ENCODE results near the gene PTPRM.
"Not testable (repeated sequence)": the region's sequence is repeated elsewhere in the genome, so short reads cannot be mapped to it uniquely, and the experiment has no call there.

Gene PTPRM

DNA sequence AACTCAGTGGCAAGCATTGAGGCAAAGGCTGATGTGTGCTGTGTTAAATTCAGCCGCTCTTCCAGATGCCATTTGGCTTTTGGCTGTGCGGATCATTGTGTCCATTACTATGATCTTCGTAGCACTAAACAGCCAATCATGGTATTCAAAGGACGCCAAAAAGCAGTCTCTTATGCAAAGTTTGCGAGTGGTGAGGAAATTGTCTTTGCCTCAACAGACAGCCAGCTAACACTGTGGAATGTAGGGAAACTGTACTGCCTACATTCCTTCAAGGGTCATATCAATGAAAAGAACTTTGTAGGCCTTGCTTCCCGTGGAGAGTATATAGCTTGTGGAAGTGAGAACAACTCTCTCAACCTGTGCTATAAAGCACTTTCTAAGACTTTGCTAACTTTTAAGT is 846.6 kb downstream of the PTPRM start:
- DNase-seq, result no peak

DNA sequence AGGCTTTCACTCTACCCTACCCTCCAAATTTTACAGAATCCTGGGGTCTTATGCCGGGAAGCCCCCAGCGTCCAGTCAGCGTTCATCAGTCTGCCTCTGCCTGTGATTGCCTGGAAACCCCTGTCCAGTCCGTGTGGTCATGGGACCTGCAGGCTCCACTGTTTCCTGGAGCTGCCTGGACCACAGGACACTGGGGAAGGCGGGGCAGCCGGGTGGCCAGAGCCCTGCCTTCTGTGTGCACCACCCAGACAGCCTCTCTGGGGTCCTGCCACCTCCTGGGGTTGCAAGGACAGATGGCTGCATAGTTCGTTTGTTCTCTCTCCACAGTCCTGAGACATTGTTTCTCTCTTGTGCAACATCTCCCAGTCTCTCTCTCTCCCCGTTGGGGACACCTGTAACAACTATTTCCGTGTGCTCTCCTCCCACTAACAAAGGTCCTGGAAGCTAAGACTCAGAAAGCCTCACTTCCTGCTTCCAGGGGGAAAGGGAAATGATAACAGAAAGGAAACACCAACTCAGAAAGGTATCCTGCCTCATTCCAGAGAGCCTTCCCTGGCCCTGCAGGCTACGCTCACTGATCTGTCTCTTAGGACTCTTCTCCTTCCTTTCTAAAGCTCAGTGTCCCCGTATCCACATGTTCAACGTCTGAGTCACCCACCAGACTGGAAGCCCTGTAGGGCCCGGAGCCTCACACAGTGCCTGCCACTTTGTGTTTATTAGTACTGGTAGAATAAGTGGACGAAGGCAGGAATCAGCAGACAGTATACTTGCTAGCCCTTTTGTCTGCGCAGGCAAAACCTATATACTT is 849.3 kb downstream of the PTPRM start:
- no peak for DNase-seq

DNA sequence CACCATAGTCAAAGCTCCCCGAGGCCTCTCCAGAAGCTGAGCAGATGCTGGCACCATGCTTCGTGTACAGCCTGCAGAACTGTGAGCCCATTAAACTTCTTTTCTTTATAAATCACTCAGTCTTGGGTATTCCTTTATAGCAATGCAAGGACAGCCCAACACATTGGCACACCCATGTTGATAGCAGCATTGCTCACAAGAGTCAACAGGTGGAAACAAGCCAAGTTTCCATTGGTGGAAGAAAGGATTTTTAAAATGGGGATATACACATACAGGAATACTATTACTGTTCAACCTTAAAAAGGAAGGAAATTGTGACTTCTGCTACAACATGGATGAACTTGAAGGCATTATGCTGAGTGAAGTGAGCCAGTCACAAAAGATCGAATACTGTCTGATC is 855.3 kb downstream of the PTPRM start:
- no peak for DNase-seq

DNA sequence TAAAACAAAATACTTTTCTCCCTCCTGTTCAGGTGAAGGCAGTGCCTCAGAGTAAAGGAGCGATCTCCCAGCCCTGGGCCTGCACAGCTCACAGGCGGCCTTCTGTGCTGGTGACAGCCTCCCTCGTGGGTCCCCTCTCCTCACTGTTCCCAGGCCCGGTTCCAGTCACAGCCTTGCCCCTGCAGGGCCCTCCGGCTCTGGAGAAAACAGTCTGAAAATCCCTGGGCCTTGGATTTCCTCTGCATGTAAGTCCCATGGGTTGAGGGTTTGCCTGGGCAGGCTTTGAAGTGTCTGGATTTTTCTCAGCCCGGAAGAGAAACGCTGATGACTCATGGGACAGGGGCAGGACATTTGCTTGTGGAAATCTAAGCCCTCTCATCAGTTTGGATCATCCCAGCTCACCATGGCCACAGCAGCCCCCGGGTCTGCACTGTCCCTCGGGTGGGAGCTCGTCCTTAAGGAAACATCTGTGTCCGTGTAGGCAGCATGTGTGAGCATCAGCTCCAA is 856.0 kb downstream of the PTPRM start:
- no peak for DNase-seq

DNA sequence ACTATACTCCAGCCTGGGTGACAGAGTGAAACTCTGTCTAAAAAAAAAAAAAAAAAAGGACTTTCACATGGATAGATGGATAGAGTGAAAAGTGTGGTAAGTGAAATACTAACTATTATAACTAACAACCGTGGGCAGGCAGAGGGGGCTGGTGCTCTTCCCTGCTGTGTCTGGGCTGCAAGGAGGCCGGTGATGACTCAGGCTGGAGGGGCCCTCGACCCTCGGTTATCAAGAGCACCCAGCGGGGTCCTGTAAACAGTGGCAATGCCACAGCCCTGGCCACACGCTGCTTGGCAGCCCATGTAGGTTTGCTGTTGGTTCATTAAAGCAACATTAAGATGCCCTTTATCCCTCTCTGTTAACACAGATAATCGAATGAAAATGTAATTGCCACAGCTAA is 857.4 kb downstream of the PTPRM start:
- DNase-seq, result no peak

DNA sequence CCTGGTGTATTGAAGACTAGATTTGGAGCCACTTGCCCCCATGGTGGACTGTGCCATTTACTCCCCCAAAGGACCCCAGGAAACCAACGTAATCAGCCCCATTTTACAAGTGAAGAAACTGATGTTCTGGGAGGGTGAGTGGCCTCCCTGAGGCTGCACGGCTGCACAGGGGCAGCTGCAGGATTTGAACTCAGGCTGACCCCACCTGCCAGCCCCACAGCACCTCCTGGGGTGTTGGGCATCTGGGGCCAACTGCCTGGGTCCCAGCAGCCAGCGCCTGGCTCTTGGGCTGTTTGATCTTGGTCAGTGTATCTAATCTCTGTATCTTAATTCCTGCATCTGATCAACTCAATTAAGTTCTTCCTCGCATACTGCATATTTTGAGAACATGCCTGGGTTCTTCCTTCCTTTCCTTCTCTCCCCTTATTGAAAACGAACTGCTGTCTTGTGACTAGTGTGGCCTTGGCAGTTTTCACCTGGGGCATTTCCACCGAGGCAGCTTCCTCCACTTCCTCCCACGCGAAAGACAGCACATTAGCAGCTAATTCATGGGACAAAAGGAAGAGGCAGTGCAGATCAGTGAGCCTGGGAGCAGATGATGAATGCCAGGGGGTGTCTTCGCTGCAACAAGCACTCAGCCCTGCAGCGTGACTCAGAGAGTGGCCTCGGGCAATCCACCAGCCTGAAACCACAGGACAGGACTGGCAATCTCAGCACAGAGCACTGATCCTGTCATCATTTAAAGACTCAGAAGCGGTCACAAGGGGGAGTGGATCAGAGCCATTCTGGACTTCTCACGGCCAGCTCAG is 858.0 kb downstream of the PTPRM start:
- DNase-seq, result no peak

DNA sequence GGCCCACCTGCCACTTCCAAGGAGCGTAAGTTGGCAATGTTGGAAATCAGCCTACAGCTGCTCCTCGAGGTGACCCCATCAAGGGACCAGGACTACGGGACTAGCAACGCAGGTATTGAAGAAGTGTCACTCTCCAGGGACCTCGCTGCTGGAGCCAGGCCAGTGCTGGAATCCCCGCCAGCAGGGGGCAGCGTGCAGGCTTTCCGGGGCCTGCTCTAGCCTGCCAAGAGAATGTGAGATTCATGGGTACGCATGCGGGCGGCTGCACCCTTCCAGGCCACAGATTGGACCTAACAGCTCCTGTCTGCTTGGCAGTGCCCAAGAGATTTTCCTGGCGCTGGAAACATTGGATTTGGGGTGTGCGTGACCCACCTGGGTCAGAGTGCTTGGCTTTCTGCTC is 859.3 kb downstream of the PTPRM start:
- no peak for DNase-seq

DNA sequence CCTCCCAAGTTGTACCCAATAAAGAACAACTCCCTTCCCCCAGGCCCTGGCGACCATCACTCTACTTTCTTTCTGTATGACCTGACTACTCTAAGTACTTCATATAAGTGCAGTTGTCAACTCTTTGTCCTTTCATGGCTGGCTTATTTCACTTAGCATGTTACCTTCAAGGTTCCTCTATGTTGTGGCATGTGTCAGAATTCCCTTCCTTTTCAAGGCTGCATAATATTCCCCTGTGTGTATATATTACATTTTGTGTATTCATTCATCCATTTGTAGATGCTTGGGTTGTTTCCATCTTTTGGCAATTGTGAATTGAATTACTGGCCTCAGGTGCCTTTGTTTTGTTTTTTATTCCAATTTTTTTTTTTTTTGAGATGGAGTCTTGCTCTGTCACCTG is 860.2 kb downstream of the PTPRM start:
- DNase-seq, result no peak

DNA sequence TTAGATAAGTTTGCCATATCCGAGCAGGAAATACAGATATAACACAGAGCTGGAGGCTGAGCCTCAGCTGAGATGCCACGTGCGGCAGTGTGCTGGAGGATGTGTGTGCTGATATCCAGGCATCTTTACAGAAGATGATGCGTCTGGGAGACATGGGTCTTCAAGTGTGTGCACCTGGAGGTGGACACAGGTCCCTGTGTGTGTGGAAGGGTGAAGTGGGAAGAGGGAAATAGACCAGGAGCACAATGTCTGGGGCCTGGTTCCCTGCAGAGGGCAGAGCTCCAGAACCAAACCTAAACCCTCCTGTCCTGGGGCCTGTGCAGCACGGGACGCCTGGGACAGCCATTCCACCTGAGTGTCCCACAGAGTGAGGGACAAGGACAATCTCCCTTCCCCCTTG is 861.8 kb downstream of the PTPRM start:
- no peak for DNase-seq

DNA sequence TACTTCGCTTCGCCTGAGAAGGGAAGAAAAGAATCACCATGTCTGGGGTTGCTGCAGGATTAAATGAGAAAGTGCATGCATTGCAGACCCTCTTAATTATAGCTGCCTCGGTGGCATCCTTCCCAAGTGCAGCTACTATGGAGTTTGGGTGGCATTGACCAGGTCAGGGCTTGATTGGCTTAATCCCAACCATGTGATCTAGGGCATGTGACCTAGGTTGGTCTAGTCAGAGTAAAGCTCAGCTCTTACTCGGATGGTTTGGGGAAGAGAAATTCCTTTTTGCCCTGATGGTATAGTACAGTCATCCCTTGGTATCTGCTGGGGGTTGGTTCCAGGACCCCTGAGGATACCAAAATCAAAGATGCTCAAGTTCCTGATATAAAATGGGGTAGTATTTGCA is 863.9 kb downstream of the PTPRM start:
- DNase-seq, result no peak

DNA sequence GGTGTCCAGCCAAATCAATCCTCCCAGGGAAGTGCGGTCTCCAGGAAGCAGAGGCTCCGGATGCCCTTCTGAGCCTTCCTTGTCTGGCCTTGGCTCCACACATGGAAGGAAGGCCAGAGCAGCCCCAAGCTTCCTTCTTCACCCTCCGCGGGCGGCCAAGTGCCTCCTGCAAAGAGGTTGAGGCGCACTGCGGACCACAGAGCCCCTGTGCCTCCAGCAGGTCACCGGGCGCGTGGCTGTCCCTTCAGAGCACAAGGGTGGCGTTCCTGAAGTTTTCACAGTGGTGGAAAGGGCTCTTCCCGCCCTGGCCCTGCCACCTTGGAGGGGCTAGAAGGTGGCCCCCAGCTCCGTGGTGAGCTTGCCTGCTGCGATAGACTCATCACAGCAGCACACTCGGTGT is 866.2 kb downstream of the PTPRM start:
- no peak for DNase-seq

DNA sequence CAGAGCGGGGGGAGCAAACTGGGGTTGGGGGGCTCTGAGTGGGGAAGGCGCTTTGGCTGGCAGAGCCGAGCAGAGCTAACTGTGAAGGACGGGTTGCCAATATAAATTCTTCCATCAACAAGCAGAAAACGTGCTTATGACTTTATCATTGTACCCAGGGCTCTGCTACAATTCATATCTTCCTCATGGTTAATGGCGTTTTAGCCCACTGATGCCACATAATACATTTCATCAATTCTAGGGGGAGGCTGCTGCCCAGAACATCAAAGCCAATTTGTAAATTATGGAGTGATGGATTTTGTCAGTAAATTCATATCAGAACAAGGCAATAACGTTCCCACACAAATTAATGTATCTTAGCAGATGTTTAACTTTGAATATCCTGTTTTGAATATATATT is 866.7 kb downstream of the PTPRM start:
- no peak for DNase-seq

DNA sequence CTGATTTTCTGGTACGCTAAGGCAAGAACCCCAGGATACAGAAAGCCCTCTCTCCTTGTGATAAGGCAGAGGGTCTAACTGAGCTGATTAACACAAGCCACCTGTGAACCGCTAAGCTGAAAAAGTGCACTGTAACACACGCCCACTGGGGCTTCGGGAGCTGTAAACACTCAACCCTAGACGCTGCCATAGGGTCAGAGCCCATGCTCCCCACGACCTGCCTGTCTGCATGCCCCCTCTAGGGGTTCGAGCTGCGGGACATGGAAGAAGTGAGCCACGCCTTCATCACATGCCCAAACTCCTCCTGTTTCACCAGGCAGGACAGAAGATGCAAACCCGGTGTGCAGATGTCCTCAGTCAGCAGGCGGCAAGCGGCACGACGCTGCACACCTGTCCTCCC is 868.3 kb downstream of the PTPRM start:
- DNase-seq, result no peak

DNA sequence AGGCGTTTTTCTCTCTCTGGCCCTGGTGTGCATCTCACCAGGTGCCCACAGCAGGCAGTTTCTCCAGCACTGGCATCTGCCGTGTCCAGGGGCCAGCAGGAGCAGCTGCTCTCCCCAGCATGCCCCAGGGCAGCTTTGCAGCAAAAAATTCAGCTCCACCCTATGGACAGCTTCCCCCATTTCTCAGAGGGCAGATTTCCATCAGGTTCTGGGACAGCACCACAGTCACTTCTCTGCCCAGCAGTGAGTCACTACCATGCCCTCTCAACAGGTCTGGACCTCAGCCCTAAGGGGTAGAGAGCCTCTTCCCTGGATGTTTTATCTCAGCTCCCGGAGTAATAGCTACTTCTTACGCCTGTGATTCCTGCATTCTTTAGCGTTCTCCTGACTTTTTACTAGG is 871.9 kb downstream of the PTPRM start:
- DNase-seq, result no peak

DNA sequence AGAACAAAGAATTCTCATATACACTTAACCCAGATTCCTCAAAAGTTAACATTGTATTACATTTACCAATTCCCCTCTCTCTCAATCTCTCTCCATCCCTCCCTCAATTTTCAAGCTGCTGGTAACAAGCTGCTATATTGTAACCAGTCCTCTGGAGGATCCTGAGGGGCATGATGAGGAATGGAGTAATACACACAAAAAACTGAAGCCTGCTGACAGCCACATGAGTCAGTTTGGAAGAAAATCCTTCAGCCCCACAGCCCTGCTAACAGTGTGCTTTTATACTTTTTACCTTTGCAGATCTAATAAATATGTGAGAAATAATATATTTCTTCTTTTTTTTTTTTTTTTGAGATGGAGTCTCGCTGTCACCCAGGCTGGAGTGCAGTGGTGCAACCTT is 876.4 kb downstream of the PTPRM start:
- no peak for DNase-seq

DNA sequence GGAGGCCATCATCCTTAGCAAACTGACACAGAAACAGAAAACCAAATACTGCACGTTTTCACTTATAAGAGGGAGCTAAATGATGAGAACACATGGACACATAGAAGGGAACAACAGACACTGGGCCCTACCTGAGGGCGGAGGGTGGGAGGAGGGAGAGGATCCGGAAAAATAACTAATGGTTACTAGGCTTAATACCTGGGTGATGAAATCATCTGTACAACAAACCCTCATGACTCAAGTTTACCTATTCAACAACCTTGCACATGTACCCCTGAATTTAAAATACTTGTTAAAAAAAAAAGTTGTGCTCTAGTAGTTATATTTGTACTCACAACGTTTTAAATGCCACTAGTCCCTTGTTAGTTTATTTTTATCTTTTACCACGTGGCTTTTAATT is 879.8 kb downstream of the PTPRM start:
- DNase-seq, result not testable (repeated sequence)

DNA sequence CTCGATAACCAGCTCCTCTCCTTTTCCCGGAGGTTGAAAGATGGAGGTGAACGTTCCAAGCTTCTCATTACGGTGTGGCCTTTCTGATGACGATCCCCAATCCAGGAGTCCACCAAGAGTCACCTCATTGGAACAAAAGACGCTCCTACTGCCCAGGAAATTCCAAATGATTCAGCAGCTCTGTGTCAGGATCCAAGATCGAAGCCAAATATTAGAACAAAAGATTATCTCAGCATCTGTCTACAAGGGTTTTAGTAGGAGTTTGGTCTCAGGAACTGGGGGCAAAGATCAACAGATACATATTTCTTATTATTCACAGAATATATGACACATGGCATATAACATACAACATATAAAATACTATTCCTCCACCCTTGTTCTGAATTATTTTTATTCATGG is 881.0 kb downstream of the PTPRM start:
- no peak for DNase-seq

DNA sequence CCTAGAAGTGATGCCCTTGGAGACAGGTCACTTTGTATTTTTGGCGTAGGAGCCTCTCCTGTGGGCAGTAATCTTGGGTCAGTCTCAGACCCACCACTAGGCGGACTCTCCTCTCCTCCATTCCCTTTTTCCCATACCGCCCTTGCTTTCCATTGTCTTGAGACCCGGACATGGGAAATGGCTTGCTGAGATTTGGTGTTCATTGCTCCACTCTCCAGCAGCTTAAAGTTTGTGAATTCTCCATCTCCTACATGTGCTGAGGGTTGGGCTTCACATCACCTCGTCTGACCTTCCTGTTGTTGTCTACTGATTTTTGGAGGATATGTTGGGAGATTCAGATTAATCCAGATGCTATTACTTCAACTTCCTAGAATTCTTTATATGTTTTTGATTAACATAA is 882.9 kb downstream of the PTPRM start:
- DNase-seq, result no peak

DNA sequence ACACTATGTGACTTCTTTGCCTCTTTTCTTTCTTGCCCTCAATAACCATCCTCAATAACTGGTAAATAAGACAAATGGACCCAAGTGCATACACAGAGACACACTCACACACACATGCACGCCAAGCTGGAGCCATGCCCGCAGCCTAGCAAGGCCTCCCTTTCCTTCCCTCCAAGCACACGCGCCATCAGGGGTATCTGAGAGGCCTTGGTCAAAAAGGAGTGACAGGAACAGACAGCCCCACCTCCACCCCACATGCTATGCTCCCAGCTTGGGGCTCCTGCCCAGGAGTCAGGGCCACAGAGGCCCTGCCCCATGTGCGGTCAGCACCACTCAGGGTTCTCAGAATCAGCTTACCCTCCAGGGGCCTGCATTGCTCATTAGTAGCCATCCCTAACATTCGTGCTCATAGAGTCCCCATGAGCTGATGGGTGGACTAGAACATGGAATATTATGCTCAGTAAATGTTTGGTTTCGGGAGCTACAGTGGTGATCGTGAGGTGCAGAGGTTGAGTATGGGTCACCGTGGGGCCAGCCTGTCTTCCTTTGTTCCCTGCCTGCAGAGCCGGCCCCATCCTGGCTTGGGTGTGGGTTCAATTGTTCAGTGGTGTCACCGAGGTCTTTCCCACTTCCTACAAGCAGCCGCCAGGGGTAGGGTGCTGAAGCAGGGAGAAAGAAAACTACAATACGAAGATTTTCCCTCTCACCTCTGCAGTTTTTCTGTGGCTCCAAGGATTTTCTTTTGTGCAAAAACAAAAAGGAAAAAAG is 884.0 kb downstream of the PTPRM start:
- no peak for DNase-seq

DNA sequence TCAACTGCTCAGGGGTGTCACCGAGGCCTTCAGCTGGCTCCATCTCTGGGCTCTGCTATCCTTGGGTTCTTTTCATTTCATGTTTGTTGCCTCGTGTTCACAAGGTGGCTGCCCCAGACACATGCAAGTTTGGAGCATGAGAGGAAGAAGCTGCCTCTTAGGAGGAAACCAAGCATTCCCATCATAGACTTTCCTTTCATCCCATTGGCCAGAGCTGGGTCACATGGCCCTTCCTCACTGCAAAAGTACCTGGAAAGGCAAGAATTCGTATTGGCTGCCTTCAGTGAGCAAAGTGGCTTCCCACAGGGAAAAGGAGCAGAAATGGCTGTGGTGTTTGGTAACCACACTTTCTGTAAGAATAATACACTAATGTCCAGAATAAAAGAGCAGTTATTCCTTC is 886.4 kb downstream of the PTPRM start:
- DNase-seq, result no peak

DNA sequence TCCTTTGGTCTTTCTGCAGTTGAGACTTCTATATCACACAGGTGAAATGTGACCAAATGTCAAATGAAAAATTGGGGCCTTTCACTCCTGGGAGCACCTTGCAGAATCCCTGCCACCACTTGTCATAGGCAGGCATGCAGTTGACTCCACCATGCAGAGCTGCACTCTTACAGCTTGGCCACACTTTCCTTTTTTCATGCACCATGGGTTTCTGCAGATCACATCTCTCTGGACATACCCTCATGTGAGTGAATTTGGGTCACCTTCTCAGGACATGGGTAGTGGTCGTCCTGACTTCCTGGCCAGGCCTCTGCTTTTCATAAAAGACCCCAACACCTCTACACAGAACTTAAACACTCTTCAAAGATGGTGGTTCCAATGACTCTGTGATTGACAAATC is 887.0 kb downstream of the PTPRM start:
- no peak for DNase-seq

DNA sequence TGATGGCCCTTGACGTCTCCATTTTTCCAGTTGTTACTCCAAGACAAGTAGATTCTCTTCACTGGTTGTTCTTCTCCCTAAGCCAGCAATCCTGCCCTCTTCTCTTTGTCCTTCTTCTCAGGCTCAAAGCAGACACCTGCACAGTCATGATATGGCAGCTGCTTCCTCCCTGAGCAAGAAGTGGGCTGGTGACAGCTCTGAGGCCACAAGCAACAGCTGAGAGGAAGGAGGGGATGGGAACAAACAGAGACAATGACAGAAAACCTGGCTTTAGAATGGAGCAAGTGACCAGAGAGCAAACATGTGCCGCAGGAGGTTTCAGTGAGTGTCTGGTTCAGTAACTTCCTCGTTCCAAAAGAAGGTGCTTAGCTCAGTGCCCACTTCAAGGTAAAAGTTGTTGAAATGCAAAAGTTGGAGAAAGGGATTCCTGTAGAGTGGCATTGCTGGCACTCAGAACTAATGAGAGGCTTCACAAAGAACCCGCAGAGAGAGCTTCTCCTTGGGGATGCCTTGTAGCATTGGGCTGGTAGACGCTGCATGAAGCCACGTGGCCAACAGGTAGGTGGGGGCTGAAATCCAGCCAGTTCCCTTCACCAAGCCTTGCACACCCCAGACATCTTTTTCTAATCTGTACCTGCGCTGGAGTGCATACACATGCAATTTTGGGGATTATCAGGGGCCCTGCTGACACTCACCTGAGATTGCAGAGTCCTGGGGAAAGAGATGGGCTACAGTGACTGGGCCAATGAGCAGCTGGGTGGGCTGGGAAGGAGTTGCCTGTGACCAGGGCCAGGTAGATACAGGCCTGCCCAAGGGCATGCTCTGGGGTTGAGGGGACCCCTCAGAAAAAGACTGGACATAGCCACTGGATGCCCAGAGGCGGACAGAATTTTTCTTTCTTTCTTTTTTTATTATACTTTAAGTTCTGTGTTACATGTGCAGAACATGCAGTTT is 888.8 kb downstream of the PTPRM start:
- DNase-seq, result no peak

Measured in activated naive CD4-positive, alpha-beta T cell treated with anti-CD3 and anti-CD28 coated beads, Interleukin-2, amount 50 U/mL, for 16 hours (primary cell).